Fibroblast of lung (primary cell): ENCODE data around the gene STARD3. TPM values are rescaled to one million over a fixed set of nuclear protein-coding genes. Genes with fewer than 3 reads are reported as not detected.

Source experiments
- DNase-seq, 2 donors: peaks; one replicate each; pipeline versions ENCODE4 v3.0.0 to v3.0.0-alpha.2; 2010; ENCODE audit warnings: low read depth in 2 of 2
- H2AFZ ChIP-seq: 2 replicates; pipeline ENCODE4 v1.5.1; 2012; ENCODE audit warnings: low read length, control low read depth, inconsistent platforms
- H3K27ac ChIP-seq: 2 replicates; pipeline ENCODE4 v1.5.1; 2011; ENCODE audit warnings: low read length, control low read depth; ENCODE audit not compliant: insufficient read depth
- H3K27me3 ChIP-seq: 2 replicates; pipeline ENCODE4 v1.5.1; 2011; ENCODE audit warnings: mild to moderate bottlenecking, low read length; ENCODE audit not compliant: control insufficient read depth, insufficient read depth
- H3K36me3 ChIP-seq: 2 replicates; pipeline ENCODE4 v1.5.1; 2011; ENCODE audit warnings: low read length; ENCODE audit not compliant: control insufficient read depth, insufficient read depth
- H3K4me1 ChIP-seq: 2 replicates; pipeline ENCODE4 v1.5.1; 2011; ENCODE audit warnings: low read length; ENCODE audit not compliant: control insufficient read depth, insufficient read depth; ENCODE audit errors: extremely low read depth
- H3K4me2 ChIP-seq: 2 replicates; pipeline ENCODE4 v1.5.1; 2011; ENCODE audit warnings: low read length, control low read depth; ENCODE audit not compliant: insufficient read depth; ENCODE audit errors: extremely low read depth
- H3K4me3 ChIP-seq, 4 experiments: fragments of 200-600 bp in 1 of 4; sonication (generic) in 1 of 4; replicated peaks in 1 of 4; 2 replicates each; pipeline ENCODE4 v1.5.1; 2011 to 2016; ENCODE audit warnings: low read length in 4 of 4, low read depth in 3 of 4, mild to moderate bottlenecking in 3 of 4, control low read depth in 2 of 4, inconsistent platforms in 1 of 4, mixed read lengths in 1 of 4; ENCODE audit not compliant: insufficient read depth in 1 of 4; ENCODE audit errors: control extremely low read depth in 1 of 4
- H3K79me2 ChIP-seq: 2 replicates; pipeline ENCODE4 v1.5.1; 2012; ENCODE audit warnings: mild to moderate bottlenecking, low read length, inconsistent platforms; ENCODE audit not compliant: control insufficient read depth, insufficient read depth
- H3K9ac ChIP-seq: 2 replicates; pipeline ENCODE4 v1.5.1; 2011; ENCODE audit warnings: mild to moderate bottlenecking, low read length, control low read depth; ENCODE audit not compliant: insufficient read depth
- H3K9me3 ChIP-seq: 2 replicates; pipeline ENCODE4 v1.5.1; 2012; ENCODE audit warnings: low read depth, low read length; ENCODE audit not compliant: control insufficient read depth, insufficient read depth
- H4K20me1 ChIP-seq: 2 replicates; pipeline ENCODE4 v1.5.1; 2011; ENCODE audit warnings: low read length; ENCODE audit not compliant: control insufficient read depth, insufficient read depth; ENCODE audit errors: extremely low read depth
- EZH2 ChIP-seq: IDR thresholded peaks from 2 replicates; pipeline ENCODE4 v1.5.1; 2012; ENCODE audit warnings: low read length, control low read depth, mild to moderate bottlenecking; ENCODE audit errors: missing control alignments
- polyA plus RNA-seq, 2 donors: library from polyadenylated mRNA; depleted of rRNA in 1 of 2; stranded (reverse) in 1 of 2; unstranded in 1 of 2; fragments of >200 nt; gene quantifications; 2 replicates each; pipeline ENCODE4 v1.2.1, GENCODE V29; 2011 to 2012; ENCODE audit warnings: missing spikeins in 1 of 2
- total RNA-seq: library from RNA; depleted of rRNA; stranded (reverse); fragments of >200 nt; gene quantifications from 2 replicates; pipeline ENCODE4 v1.2.1, GENCODE V29; 2014
- TF ChIP-seq, protein P1 (sequence below), 2 donors: IDR thresholded peaks in 1 of 2; conservative IDR thresholded peaks in 1 of 2; 1 replicate in 1 of 2; 2 replicates in 1 of 2; pipeline ENCODE4 v1.5.1; 2011 to 2012; ENCODE audit warnings: low read length in 2 of 2, control low read depth in 1 of 2, inconsistent platforms in 1 of 2, low read depth in 1 of 2, mild to moderate bottlenecking in 1 of 2

Gene STARD3
- total and polyA plus RNA-seq, 2 donors (not counting 1 experiment from before 2014, with no cell fraction given), result 30.4 to 31.7 TPM

DNA sequence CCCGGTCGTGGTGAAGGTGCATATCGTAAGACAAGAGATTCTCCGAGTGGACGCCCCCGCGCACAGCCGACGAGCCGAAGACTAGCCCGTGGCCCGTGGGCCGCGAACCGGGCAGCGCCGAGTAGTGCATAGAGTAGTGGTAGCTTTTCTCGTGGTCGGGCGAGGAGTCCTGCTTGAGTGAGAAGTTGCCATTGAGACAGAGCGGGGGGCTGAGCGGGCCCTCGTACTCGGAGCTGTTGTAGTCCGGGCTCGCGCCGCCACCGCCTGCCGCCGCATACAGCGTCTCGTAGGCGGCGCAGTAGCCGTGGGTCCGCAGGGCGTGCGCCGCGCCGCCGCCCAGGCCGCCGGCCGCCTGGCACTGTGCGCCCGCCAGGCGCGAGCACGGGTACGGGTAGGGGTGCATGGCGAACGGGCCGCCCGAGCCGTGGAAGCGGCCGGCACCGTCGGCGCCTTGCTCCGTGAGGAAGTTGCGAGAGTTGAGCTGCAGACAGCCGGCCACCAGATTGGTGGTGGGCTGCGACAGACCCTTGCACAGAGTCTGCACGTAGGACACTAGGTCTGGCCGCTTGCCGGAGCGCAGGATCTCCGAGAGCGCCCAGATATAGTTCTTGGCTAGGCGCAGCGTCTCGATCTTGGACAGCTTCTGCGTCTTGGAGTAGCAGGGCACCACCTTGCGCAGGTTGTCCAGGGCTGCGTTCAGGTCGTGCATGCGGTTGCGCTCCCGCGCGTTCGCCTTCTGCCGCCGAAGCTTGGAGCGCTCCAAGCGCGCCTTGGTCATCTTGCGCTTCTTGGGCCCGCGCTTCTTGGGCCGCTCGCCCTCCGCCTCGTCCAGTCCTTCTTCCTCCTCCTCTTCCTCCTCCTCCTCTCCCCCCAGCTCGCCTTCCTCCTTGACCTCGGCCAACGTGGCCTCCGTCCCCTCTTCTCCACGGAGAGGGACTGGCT lies 31.2 kb upstream of the STARD3 start:
- Histone ChIP-seq H3K27me3 (peaks cover 73% of the 10 kb centered on the region), H3K4me2 (no peak overlapping the region)

GRCh38 chr17:39606434-39607056 lies 30.4 kb upstream of the STARD3 start:
- no peaks in the 10 kb centered on the region for H4K20me1 ChIP-seq
- H2AFZ ChIP-seq, result no peak overlapping the region
- H3K4me2 ChIP-seq, result no peak overlapping the region
- no peaks in the 10 kb centered on the region for H3K4me1 ChIP-seq
- no peaks in the 10 kb centered on the region for H3K79me2 ChIP-seq
- H3K27ac ChIP-seq, result no peak overlapping the region
- no peak for DNase-seq
- no peak overlapping the region for H3K9ac ChIP-seq
- peak; percentile 27 for TF ChIP-seq EZH2
- TF ChIP-seq, protein P1, sequence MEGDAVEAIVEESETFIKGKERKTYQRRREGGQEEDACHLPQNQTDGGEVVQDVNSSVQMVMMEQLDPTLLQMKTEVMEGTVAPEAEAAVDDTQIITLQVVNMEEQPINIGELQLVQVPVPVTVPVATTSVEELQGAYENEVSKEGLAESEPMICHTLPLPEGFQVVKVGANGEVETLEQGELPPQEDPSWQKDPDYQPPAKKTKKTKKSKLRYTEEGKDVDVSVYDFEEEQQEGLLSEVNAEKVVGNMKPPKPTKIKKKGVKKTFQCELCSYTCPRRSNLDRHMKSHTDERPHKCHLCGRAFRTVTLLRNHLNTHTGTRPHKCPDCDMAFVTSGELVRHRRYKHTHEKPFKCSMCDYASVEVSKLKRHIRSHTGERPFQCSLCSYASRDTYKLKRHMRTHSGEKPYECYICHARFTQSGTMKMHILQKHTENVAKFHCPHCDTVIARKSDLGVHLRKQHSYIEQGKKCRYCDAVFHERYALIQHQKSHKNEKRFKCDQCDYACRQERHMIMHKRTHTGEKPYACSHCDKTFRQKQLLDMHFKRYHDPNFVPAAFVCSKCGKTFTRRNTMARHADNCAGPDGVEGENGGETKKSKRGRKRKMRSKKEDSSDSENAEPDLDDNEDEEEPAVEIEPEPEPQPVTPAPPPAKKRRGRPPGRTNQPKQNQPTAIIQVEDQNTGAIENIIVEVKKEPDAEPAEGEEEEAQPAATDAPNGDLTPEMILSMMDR (conservative IDR thresholded peaks at IDR 0.05 in 1 of 2, IDR thresholded peaks at IDR 0.05 in 1 of 2; ENCODE audit: low read depth in 1 of 2, low read length in 2 of 2), result no peak
- H3K9me3 ChIP-seq, result no peaks in the 10 kb centered on the region
- peaks cover 65% of the 10 kb centered on the region for H3K27me3 ChIP-seq
- H3K36me3 ChIP-seq, result no peaks in the 10 kb centered on the region
- H3K4me3 ChIP-seq, result no peak overlapping the region

More for the DNA sequence above, 31.2 kb upstream of the STARD3 start:
- DNase-seq, result peak; percentile 9 to 16
- Histone ChIP-seq H3K9me3 (no peaks in the 10 kb centered on the region), H3K9ac (no peak overlapping the region), H3K79me2 (no peaks in the 10 kb centered on the region), H4K20me1 (no peaks in the 10 kb centered on the region), H3K4me1 (no peaks in the 10 kb centered on the region), H2AFZ (no peak overlapping the region), H3K27ac (no peak overlapping the region), H3K4me3 (no peak overlapping the region), H3K36me3 (no peaks in the 10 kb centered on the region)
- TF ChIP-seq EZH2, result peak; percentile 98
- TF ChIP-seq, protein P1 (conservative IDR thresholded peaks at IDR 0.05 in 1 of 2, IDR thresholded peaks at IDR 0.05 in 1 of 2; ENCODE audit: low read depth in 1 of 2, low read length in 2 of 2), result no peak
